IMR-90 (cell line): ENCODE results near the gene MPZL1. TPM values are rescaled to one million over a fixed set of nuclear protein-coding genes. Genes with fewer than 3 reads are reported as not detected.

Source experiments
- ATAC-seq: fragments of 200-7000 bp; cut with Tn5 transposase; 2 replicates; pipeline ENCODE4 v1.9.1; 2020; ENCODE audit warnings: low read depth, mild to moderate bottlenecking, moderate library complexity
- BruUV-seq: library from RNA; stranded (reverse); fragments of 400-500 nt; replicated peaks from 2 replicates; lab custom pipeline; 2021; lab: Mats Ljungman, UMichigan
- CTCF ChIA-PET: fragments of 300-600 bp; formaldehyde crosslinking; extraction: SDS; loops from one replicate; lab custom pipeline; 2021; ENCODE audit warnings: antibody characterized with exemption; lab: Yijun Ruan, JAX
- POLR2A ChIA-PET: fragments of 300-600 bp; sonication (Branson Sonifier 250); formaldehyde crosslinking; loops from one replicate; lab custom pipeline; 2022; ENCODE audit warnings: antibody characterized with exemption; ENCODE audit not compliant: unreplicated experiment; lab: Charles Lee
- DNase-seq: peaks from one replicate; pipeline ENCODE4 v3.0.0; 2013
- H2AFZ ChIP-seq: replicated peaks from 2 replicates; pipeline ENCODE3; 2013; ENCODE audit warnings: low read length, mild to moderate bottlenecking; ENCODE audit not compliant: poor library complexity
- H2AK5ac ChIP-seq: 2 replicates; pipeline ENCODE4 v1.6.1; 2013; ENCODE audit warnings: low read depth, low read length, inconsistent platforms
- H2AK9ac ChIP-seq: replicated peaks from 2 replicates; pipeline ENCODE3; 2013; ENCODE audit warnings: mild to moderate bottlenecking, low read depth, low read length, moderate library complexity; ENCODE audit not compliant: poor library complexity
- H2BK120ac ChIP-seq: 2 replicates; pipeline ENCODE4 v1.6.1; 2013; ENCODE audit warnings: low read depth, low read length, inconsistent platforms
- H2BK15ac ChIP-seq: 3 replicates; pipeline ENCODE4 v1.6.1; 2013; ENCODE audit warnings: low read depth, low read length, inconsistent platforms
- H2BK20ac ChIP-seq: 2 replicates; pipeline ENCODE4 v1.6.1; 2013; ENCODE audit warnings: low read depth, mild to moderate bottlenecking, inconsistent platforms, low read length, moderate library complexity
- H2BK5ac ChIP-seq: 2 replicates; pipeline ENCODE4 v1.6.1; 2013; ENCODE audit warnings: mild to moderate bottlenecking, low read depth, low read length, inconsistent platforms; ENCODE audit not compliant: poor library complexity, severe bottlenecking
- H3K14ac ChIP-seq: replicated peaks from 2 replicates; pipeline ENCODE4 v1.6.1; 2013; ENCODE audit warnings: low read depth, low read length, inconsistent platforms
- H3K18ac ChIP-seq: 2 replicates; pipeline ENCODE4 v1.6.1; 2013; ENCODE audit warnings: low read depth, low read length, control low read depth
- H3K23ac ChIP-seq: 2 replicates; pipeline ENCODE4 v1.6.1; 2013; ENCODE audit warnings: low read depth, low read length, inconsistent platforms
- H3K27ac ChIP-seq: 2 replicates; pipeline ENCODE4 v1.5.1; 2013; ENCODE audit warnings: mild to moderate bottlenecking, control low read depth, low read length; ENCODE audit not compliant: insufficient read depth
- H3K27me3 ChIP-seq: 2 replicates; pipeline ENCODE4 v1.6.1; 2013; ENCODE audit warnings: low read length; ENCODE audit not compliant: control insufficient read depth, insufficient read depth
- H3K36me3 ChIP-seq: 2 replicates; pipeline ENCODE4 v1.6.1; 2013; ENCODE audit warnings: low read length, mixed read lengths; ENCODE audit not compliant: control insufficient read depth, insufficient read depth
- H3K4ac ChIP-seq: 2 replicates; pipeline ENCODE4 v1.6.1; 2013; ENCODE audit warnings: low read depth, low read length, inconsistent platforms
- H3K4me1 ChIP-seq: 2 replicates; pipeline ENCODE4 v1.6.1; 2013; ENCODE audit warnings: low read length, mixed read lengths; ENCODE audit not compliant: control insufficient read depth, insufficient read depth
- H3K4me2 ChIP-seq: 2 replicates; pipeline ENCODE4 v1.6.1; 2013; ENCODE audit warnings: low read depth, mild to moderate bottlenecking, control low read depth, low read length, moderate library complexity
- H3K4me3 ChIP-seq: 2 replicates; pipeline ENCODE4 v1.5.1; 2013; ENCODE audit warnings: low read depth, mild to moderate bottlenecking, control low read depth, low read length, moderate library complexity; ENCODE audit not compliant: insufficient read depth
- H3K56ac ChIP-seq: 2 replicates; pipeline ENCODE4 v1.6.1; 2013; ENCODE audit warnings: low read length, inconsistent platforms; ENCODE audit not compliant: insufficient read depth; ENCODE audit errors: extremely low read depth
- H3K79me1 ChIP-seq, 2 experiments: 2 replicates each; pipeline ENCODE4 v1.6.1; 2013; ENCODE audit warnings: low read length in 2 of 2, inconsistent platforms in 1 of 2, low read depth in 1 of 2
- H3K9ac ChIP-seq: 2 replicates; pipeline ENCODE4 v1.6.1; 2013; ENCODE audit warnings: low read depth, low read length, control low read depth
- H3K9me1 ChIP-seq: 2 replicates; pipeline ENCODE4 v1.6.1; 2013; ENCODE audit warnings: low read length, inconsistent platforms; ENCODE audit not compliant: insufficient read depth
- H3K9me3 ChIP-seq: 2 replicates; pipeline ENCODE4 v1.6.1; 2013; ENCODE audit warnings: low read length; ENCODE audit not compliant: control insufficient read depth, insufficient read depth
- H4K20me1 ChIP-seq: 2 replicates; pipeline ENCODE4 v1.6.1; 2013; ENCODE audit warnings: low read length, inconsistent platforms; ENCODE audit not compliant: insufficient read depth
- H4K5ac ChIP-seq: 2 replicates; pipeline ENCODE4 v1.6.1; 2013; ENCODE audit warnings: mild to moderate bottlenecking, low read depth, low read length, control low read depth
- H4K8ac ChIP-seq, 2 experiments: 2 replicates each; pipeline ENCODE4 v1.6.1; 2013; ENCODE audit warnings: low read depth in 2 of 2, low read length in 2 of 2, control low read depth in 1 of 2, inconsistent platforms in 1 of 2
- H4K91ac ChIP-seq: 2 replicates; pipeline ENCODE4 v1.6.1; 2013; ENCODE audit warnings: low read depth, low read length, inconsistent platforms; ENCODE audit not compliant: insufficient read depth
- BHLHE40 ChIP-seq: fragments of 150-350 bp; IDR thresholded peaks from 2 replicates; pipeline ENCODE4 v1.6.1; 2016; ENCODE audit warnings: mild to moderate bottlenecking, low read depth, low read length
- CEBPB ChIP-seq: IDR thresholded peaks from 2 replicates; pipeline ENCODE4 v1.6.1; 2012; ENCODE audit warnings: low read depth, low read length, improper control_type of control experiment
- CHD1 ChIP-seq: IDR thresholded peaks from 2 replicates; pipeline ENCODE4 v1.6.1; 2012; ENCODE audit warnings: low read depth, low read length, improper control_type of control experiment
- ELK1 ChIP-seq: fragments of 150-350 bp; IDR thresholded peaks from 2 replicates; pipeline ENCODE4 v1.6.1; 2016; ENCODE audit warnings: low read depth, mild to moderate bottlenecking, low read length, moderate library complexity, borderline replicate concordance
- FOS ChIP-seq: fragments of 150-350 bp; IDR thresholded peaks from 2 replicates; pipeline ENCODE4 v1.6.1; 2016; ENCODE audit warnings: low read depth, low read length
- MAFK ChIP-seq: IDR thresholded peaks from 2 replicates; pipeline ENCODE4 v1.6.1; 2012; ENCODE audit warnings: low read depth, low read length, improper control_type of control experiment
- MAZ ChIP-seq: IDR thresholded peaks from 2 replicates; pipeline ENCODE4 v1.6.1; 2012; ENCODE audit warnings: low read depth, mild to moderate bottlenecking, low read length, improper control_type of control experiment, moderate library complexity, borderline replicate concordance
- MXI1 ChIP-seq: IDR thresholded peaks from 2 replicates; pipeline ENCODE4 v1.6.1; 2012; ENCODE audit warnings: low read depth, mild to moderate bottlenecking, low read length, moderate library complexity, borderline replicate concordance
- NFE2L2 ChIP-seq: fragments of 150-350 bp; IDR thresholded peaks from 2 replicates; pipeline ENCODE4 v1.6.1; 2016; ENCODE audit warnings: low read depth, mild to moderate bottlenecking, low read length
- POLR2A ChIP-seq: IDR thresholded peaks from 2 replicates; pipeline ENCODE4 v1.6.1; 2012; ENCODE audit warnings: mild to moderate bottlenecking, low read depth, low read length
- RAD21 ChIP-seq: IDR thresholded peaks from 2 replicates; pipeline ENCODE4 v1.6.1; 2012; ENCODE audit warnings: low read length, improper control_type of control experiment
- RCOR1 ChIP-seq: IDR thresholded peaks from 2 replicates; pipeline ENCODE4 v1.6.1; 2012; ENCODE audit warnings: mild to moderate bottlenecking, low read length, improper control_type of control experiment; ENCODE audit not compliant: insufficient replicate concordance
- RFX5 ChIP-seq: IDR thresholded peaks from 2 replicates; pipeline ENCODE4 v1.8.0; 2012; ENCODE audit warnings: low read depth, mild to moderate bottlenecking, low read length, moderate library complexity
- SMC3 ChIP-seq: fragments of 150-350 bp; IDR thresholded peaks from 2 replicates; pipeline ENCODE4 v1.6.1; 2016; ENCODE audit warnings: low read depth, mild to moderate bottlenecking, antibody characterized with exemption, low read length, moderate library complexity
- WGBS, 2 experiments: methylation state at CpG; one replicate each; pipeline versions ENCODE4 v1.1.5 to v1.1.7; 2013; ENCODE audit warnings: missing lambda C conversion rate in 2 of 2; ENCODE audit not compliant: insufficient read length in 1 of 2; ENCODE audit errors: extremely low coverage in 2 of 2; 5-methylcytosine and 5-hydroxymethylcytosine counted together
- dilution Hi-C: fragments of 300-500 bp; cut with HindIII; formaldehyde crosslinking; loops from one replicate; pipeline ENCODE4 v1.14.3; 2018; ENCODE audit warnings: low sequenced_read_pairs; ENCODE audit not compliant: unreplicated experiment
- in situ Hi-C: fragments of 300-500 bp; cut with MboI; formaldehyde crosslinking; loops from 3 replicates; pipeline ENCODE4 v1.14.3; 2019; ENCODE audit warnings: low sequenced_read_pairs, inconsistent platforms, mixed read lengths
- intact Hi-C: fragments of 100-400 bp; cut with micrococcal nuclease; formaldehyde crosslinking; loops from 2 replicates; pipeline ENCODE4 v1.10.0; 2022
- polyA plus RNA-seq, 3 experiments: library from polyadenylated mRNA; depleted of rRNA; stranded (reverse); fragments of >200 nt; gene quantifications; 2 replicates each; pipeline ENCODE4 v1.2.3, GENCODE V29; 2012; ENCODE audit warnings: low replicate concordance in 1 of 3
- total RNA-seq: library from RNA; depleted of rRNA; stranded (reverse); fragments of >200 nt; gene quantifications from 2 replicates; pipeline ENCODE4 v1.2.3, GENCODE V29; 2012
- TF ChIP-seq, protein P1 (sequence below): conservative IDR thresholded peaks from 2 replicates; pipeline ENCODE4 v1.5.1; 2012; ENCODE audit warnings: mild to moderate bottlenecking, low read depth, low read length, improper control_type of control experiment
- TF ChIP-seq, protein P2 (sequence below): fragments of 150-350 bp; IDR thresholded peaks from 2 replicates; pipeline ENCODE4 v1.6.1; 2017; ENCODE audit warnings: mild to moderate bottlenecking, antibody characterized with exemption, low read length, low read depth

MPZL1 gene
- total and polyA plus RNA-seq, 2 of the 4 experiments (the other 2 are of a cell fraction): 55.3 to 87.3 TPM

- peak overlapping the region; percentile 27; the same call in 1 of the 2 replicates for H2AK5ac ChIP-seq
- WGBS, 2 experiments: no CpG with 5 or more reads among the region's 4 CpGs
- intact Hi-C loops (loop anchor here (2.0 to 10.0 kb wide), 6 partner anchors 81 to 577 kb away; partner anchors contain the start of genes CREG1, DCAF6, MPC2 and MPZL1), dilution Hi-C loops (no loop called here), in situ Hi-C loops (no loop called here)
- H4K91ac ChIP-seq: peak overlapping the region; percentile 43; the same call in 1 of the 2 replicates
- H3K9me1 ChIP-seq: peaks cover 12% of the 10 kb centered on the region
- 0 out of 2 replicates have a peak overlapping the region, but pooled peaks have one; percentile 13 for H3K4ac ChIP-seq
- H3K18ac ChIP-seq: no peak overlapping the region
- ATAC-seq (no peak), DNase-seq (no peak)
- POLR2A ChIA-PET: no interaction called here
- H3K23ac ChIP-seq: no peak overlapping the region
- H2BK120ac ChIP-seq: no peak overlapping the region
- H3K27me3 ChIP-seq: no peaks in the 10 kb centered on the region
- H4K20me1 ChIP-seq: peaks cover 3% of the 10 kb centered on the region; the same call in 1 of the 2 replicates
- no peak overlapping the region for H3K9ac ChIP-seq
- CTCF ChIA-PET: interaction anchor here (0.7 to 1.5 kb wide), 2 partner anchors 28 to 85 kb away, joined by 3 to 6 read pairs; no protein-coding TSS in a partner anchor
- H3K36me3 ChIP-seq: no peaks in the 10 kb centered on the region
- H3K56ac ChIP-seq: no peak overlapping the region
- H4K8ac ChIP-seq: no peak overlapping the region
- H2AK9ac ChIP-seq: no peak overlapping the region
- H3K79me1 ChIP-seq: peaks cover 0 to 14% of the 10 kb centered on the region in 2 experiments; a peak in 1 of 4 replicates
- H4K5ac ChIP-seq: peak overlapping the region; percentile 20; the same call in 1 of the 2 replicates
- no TSS peak for BruUV-seq
- H3K14ac ChIP-seq: no peak overlapping the region
- H3K4me2 ChIP-seq: no peak overlapping the region
- no peak overlapping the region for H3K27ac ChIP-seq
- H3K4me1 ChIP-seq: peaks cover 12% of the 10 kb centered on the region
- H2AFZ ChIP-seq: no peak overlapping the region
- TF ChIP-seq, protein P1, sequence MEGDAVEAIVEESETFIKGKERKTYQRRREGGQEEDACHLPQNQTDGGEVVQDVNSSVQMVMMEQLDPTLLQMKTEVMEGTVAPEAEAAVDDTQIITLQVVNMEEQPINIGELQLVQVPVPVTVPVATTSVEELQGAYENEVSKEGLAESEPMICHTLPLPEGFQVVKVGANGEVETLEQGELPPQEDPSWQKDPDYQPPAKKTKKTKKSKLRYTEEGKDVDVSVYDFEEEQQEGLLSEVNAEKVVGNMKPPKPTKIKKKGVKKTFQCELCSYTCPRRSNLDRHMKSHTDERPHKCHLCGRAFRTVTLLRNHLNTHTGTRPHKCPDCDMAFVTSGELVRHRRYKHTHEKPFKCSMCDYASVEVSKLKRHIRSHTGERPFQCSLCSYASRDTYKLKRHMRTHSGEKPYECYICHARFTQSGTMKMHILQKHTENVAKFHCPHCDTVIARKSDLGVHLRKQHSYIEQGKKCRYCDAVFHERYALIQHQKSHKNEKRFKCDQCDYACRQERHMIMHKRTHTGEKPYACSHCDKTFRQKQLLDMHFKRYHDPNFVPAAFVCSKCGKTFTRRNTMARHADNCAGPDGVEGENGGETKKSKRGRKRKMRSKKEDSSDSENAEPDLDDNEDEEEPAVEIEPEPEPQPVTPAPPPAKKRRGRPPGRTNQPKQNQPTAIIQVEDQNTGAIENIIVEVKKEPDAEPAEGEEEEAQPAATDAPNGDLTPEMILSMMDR: no peak
- no peak for TF ChIP-seq NFE2L2
- no peak for TF ChIP-seq CHD1
- TF ChIP-seq RAD21: no peak
- no peak for TF ChIP-seq SMC3
- TF ChIP-seq POLR2A: no peak
- TF ChIP-seq MAFK: no peak
- TF ChIP-seq ELK1: no peak
- no peak for TF ChIP-seq CEBPB
- TF ChIP-seq FOS: no peak
- TF ChIP-seq MXI1: no peak
- no peak for TF ChIP-seq MAZ
- TF ChIP-seq RCOR1: no peak
- TF ChIP-seq BHLHE40: no peak
- no peak for TF ChIP-seq RFX5
- TF ChIP-seq, protein P2, sequence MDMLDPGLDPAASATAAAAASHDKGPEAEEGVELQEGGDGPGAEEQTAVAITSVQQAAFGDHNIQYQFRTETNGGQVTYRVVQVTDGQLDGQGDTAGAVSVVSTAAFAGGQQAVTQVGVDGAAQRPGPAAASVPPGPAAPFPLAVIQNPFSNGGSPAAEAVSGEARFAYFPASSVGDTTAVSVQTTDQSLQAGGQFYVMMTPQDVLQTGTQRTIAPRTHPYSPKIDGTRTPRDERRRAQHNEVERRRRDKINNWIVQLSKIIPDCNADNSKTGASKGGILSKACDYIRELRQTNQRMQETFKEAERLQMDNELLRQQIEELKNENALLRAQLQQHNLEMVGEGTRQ: no peak
- no peaks in the 10 kb centered on the region for H3K9me3 ChIP-seq
- H2BK20ac ChIP-seq: no peak overlapping the region; the same call in 1 of the 2 replicates
- H2BK15ac ChIP-seq: no peak overlapping the region
- H3K4me3 ChIP-seq: no peak overlapping the region
- H2BK5ac ChIP-seq: no peak overlapping the region
Observed at GRCh38 chr1:167802235-167802634, 80.5 kb downstream of the MPZL1 start.
